AG10803 (cell line): Measurements from ENCODE around the gene FKBP10.

Source experiments
- DNase-seq: peaks from one replicate; pipeline ENCODE4 v3.0.0; 2010; ENCODE audit warnings: low read depth
- H3K4me3 ChIP-seq: 2 replicates; pipeline ENCODE4 v1.5.1; 2011; ENCODE audit warnings: mild to moderate bottlenecking, low read length, control low read depth
- CTCF ChIP-seq: conservative IDR thresholded peaks from 2 replicates; pipeline ENCODE4 v1.5.1; 2011; ENCODE audit warnings: mild to moderate bottlenecking, low read length, control low read depth, inconsistent platforms

Gene FKBP10

GRCh38 chr17:41769985-41770384 is 42.8 kb upstream of the FKBP10 start:
- DNase-seq: no peak
- TF ChIP-seq CTCF: no peak
- H3K4me3 ChIP-seq: no peak overlapping the region

- DNase-seq: no peak
- no peak overlapping the region for H3K4me3 ChIP-seq
- TF ChIP-seq CTCF: no peak
Observed at GRCh38 chr17:41771389-41772206, 41.2 kb upstream of the FKBP10 start.

- DNase-seq: no peak
- no peak overlapping the region for H3K4me3 ChIP-seq
Observed at GRCh38 chr17:41772218-41772585, 40.6 kb upstream of the FKBP10 start.

GRCh38 chr17:41772586-41773189 is 40.1 kb upstream of the FKBP10 start:
- H3K4me3 ChIP-seq: no peak overlapping the region
- DNase-seq: no peak
- no peak for TF ChIP-seq CTCF

More at GRCh38 chr17:41772218-41772585, 40.6 kb upstream of the FKBP10 start:
- no peak for TF ChIP-seq CTCF

- H3K4me3 ChIP-seq: no peak overlapping the region
- DNase-seq: peak; percentile 59
- TF ChIP-seq CTCF: no peak
Observed at GRCh38 chr17:41773190-41773588, 39.6 kb upstream of the FKBP10 start.

- no peak overlapping the region for H3K4me3 ChIP-seq
- no peak for TF ChIP-seq CTCF
Observed at GRCh38 chr17:41773731-41774193, 39.0 kb upstream of the FKBP10 start.

More at GRCh38 chr17:41773731-41774193, 39.0 kb upstream of the FKBP10 start:
- no peak for DNase-seq
